GM21737 (cell line): ENCODE results near the gene RNF220.
"Not testable (repeated sequence)": the region's sequence is repeated elsewhere in the genome, so short reads cannot be mapped to it uniquely, and the experiment has no call there.

Experiments
- ATAC-seq: cut with Tn5 transposase; IDR thresholded peaks from one replicate; pipeline ENCODE4 v1.9.1; 2021; ENCODE audit warnings: mild to moderate bottlenecking, moderate library complexity; ENCODE audit not compliant: unreplicated experiment

RNF220 gene

DNA sequence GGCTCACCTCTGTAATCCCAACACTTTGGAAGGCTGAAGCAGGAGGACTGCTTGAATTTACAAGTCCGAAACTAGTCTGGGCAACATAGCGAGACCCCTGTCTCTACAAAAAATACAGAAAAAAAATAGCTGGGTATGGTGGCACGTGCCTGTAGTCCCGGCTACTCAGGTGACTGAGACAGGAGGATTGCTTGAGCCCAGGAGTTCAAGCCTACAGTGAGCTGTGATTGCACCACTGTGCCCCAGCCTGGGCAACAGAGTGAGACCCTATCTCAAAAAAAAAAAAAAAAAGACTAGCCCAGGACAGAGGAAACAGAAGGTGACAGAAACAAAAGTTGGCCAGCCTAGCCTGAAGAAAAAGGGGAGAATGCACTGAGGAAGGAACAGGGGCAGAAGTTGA is 290.6 kb downstream of the RNF220 start:
- ATAC-seq, result no peak

DNA sequence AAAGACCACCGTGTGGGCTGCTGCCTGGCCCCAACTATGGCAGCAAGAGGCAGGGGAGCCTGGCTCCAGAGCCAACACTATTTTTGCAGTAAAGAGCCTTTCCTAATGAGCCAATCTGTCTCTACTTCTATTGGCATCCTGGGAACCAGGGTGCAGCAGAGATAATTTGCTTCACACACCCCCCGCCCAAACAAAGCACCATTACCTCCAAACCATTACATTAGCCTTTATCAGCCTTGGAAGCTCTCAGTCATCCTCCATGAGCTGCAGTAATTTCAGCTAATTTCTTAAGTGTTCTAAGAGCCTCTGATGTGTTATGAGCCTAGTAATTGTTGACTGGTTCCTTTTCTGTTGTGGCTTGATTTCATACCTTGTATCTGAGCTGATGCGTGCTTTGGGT is 291.0 kb downstream of the RNF220 start:
- no peak for ATAC-seq

DNA sequence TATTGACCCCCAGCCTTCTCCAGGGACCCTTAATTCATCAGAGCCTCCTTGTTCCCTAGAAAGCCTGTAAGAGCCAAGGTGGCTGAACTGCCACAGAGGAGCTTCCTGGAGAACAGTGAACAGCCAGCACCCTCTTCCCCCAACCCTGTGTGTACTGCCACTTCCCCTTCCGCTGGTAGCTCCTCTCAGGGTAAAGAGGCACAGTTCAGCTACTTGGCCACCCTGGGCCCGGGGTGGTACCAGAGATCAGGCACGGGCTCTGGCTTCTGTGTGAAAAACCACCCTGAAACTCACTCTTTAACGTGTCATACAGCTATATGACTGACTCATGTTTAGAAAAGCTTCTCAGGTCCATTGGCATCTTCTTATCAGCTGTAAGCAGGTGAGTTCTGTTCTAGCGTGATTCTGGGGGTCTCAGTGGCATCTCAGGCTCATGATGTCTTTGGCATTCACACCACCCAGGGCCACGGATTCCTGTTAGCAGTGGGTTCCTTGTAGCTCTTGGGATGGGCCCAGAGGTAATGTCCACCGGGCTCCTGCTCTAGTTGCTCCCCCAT is 291.8 kb downstream of the RNF220 start:
- ATAC-seq, result no peak

DNA sequence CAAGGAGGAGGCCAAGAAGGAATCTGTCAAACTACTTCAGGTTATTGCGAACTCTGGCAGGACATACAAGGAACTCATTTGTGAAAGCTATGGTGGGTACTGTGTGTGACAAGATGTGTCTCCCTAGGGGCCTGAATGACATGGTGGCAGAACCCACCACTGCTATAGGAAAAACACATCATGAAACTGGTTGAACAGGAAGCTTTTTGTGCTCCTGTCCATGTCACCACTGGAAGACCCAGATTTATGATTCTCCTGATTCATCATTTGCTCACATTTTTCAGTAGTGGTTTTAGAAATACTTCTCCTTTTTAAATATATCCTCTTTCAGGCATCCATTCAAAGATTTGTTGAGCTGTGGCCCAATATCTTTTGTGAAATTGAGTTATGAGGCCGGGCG is 293.1 kb downstream of the RNF220 start:
- no peak for ATAC-seq

GRCh38 chr1:44699375-44699774 is 294.3 kb downstream of the RNF220 start:
- ATAC-seq, result not testable (repeated sequence)

DNA sequence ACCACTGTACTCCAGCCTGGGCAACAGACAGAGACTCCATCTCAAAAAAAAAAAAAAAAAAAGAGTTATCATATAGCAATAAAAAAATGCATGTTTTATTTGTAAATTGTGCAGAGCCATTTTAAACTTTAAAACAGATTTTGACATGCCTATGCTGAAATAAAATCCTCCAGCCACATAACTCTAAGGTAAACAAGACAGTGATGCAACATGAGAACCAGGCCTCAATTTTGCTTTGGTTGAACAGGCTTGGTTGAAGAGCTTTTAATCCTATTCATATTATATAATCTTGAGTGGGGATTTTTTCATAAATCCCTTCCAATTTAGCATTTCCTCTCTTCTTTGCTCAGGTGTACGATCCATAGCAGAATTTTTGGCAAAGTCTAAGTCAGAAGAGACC is 295.5 kb downstream of the RNF220 start:
- ATAC-seq, result no peak

GRCh38 chr1:44701141-44701573 is 296.1 kb downstream of the RNF220 start:
- ATAC-seq, result no peak
